GM18868 (cell line): Measurements from ENCODE around the gene FRA10AC1.
A peak's percentile ranks its signal among the peaks of the same experiment; 100 is the strongest.
"Not testable (repeated sequence)": the region's sequence is repeated elsewhere in the genome, so short reads cannot be mapped to it uniquely, and the experiment has no call there.

Source experiments
- ATAC-seq: cut with Tn5 transposase; IDR thresholded peaks from one replicate; pipeline ENCODE4 v1.9.1; 2021; ENCODE audit warnings: mild to moderate bottlenecking, moderate library complexity; ENCODE audit not compliant: unreplicated experiment

FRA10AC1 gene

DNA sequence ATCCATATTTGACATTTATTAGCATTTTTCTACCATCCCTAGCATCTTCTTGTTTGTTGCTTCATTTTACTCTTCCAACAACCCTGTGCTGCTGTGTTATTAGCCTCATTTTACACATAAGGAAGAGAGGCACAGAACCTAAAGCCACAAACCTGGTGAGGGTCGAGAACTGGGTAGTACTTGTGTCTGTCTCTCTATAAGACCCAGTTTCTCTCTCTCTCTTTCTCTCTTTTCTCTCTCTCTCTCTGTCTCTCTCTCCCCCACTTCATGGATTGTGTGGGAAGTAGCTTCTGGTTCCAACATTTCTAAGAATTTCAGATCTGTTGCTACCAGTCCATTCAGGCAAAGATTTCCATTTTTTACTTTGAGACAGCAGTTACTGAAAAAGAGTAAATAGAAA, 1.4 kb upstream of the FRA10AC1 start:
- no peak for ATAC-seq

DNA sequence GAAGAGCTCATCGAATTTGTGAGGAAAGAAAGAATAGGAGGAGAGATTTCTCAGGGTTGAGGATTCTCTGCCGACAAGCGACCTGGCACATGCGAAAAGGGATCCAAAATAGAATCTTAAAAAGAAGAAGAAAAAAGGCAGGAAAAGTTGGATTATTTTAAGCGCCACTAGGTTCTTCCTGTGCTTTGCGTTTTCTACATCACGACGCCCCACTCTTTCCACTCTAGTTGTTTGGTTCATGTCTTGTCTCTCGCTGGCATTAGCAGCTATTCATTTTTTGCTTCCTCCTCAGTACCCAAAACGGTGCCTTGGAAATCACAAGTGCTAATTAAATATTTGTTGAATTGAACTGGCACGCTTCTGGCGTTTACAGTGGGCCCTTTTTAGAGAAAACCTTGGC, 674 bp upstream of the FRA10AC1 start:
- no peak for ATAC-seq

DNA sequence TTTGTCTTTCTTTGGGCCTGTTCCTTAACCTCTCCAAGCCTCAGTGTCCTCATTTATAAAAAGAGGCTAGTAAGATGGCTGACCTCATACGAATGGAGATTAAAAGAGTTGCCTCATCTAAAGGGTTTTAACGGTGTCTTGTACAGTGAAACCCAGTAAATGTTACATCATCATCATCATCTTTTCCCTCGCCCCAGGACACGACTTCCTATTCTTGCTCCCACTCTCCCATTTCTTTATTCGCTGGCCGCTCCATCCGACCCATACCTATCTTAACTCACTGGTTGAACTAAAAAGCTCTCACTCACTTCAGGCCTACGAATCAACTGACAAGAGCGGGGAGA, 554 bp downstream of the FRA10AC1 start:
- peak; percentile 18 for ATAC-seq

DNA sequence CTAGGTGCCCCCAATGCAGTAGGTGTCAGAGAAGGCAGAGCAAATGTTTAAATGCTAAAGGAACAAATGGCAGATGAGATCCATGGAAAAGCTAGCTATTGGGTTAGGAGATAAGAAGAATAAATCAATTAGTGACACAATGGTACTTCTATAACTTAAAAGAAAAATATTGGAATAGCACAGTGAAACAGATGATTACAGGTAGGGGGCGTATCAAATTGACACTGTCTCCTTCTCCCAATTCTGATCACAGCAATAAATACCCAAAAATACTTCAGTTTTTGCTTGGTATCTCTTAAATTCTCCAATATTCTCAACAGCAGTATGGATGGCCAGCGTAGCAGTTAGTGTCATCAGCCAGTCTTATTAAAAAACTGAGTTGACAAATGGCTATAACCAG, 5.2 kb downstream of the FRA10AC1 start:
- no peak for ATAC-seq

DNA sequence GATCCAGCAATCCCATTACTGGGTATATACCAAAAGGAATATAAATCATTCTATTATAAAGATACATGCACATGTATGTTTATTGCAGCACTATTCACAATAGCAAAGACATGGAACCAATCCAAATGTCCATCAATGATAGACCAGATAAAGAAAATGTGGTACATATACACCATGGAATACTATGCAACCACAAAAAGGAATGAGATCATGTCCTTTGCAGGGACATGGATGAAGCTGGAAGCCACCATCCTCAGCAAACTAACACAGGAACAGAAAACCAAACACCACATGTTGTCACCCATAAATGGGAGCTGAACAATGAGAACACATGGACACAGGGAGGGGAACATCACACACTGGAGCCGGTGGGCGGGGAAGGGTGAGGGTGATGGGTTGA, 5.8 kb downstream of the FRA10AC1 start:
- ATAC-seq, result not testable (repeated sequence)

DNA sequence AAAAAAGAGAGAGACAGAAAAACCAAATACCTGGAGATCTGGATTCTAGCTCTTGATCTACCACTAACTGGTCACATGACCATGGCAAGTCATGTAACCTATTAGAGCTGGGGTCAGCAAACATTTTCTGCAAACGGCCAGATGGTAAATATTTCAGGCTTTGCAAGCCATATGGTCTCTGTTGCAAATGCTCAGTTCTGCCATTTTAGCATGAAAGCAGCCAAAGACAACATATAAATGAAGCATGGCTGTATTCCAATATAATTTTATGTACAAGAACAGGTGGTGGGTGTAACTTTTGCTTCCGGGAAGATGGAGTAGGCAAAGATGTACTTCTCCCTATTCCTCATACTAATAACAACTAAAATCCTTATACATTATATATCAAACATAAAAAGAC, 6.7 kb downstream of the FRA10AC1 start:
- no peak for ATAC-seq

DNA sequence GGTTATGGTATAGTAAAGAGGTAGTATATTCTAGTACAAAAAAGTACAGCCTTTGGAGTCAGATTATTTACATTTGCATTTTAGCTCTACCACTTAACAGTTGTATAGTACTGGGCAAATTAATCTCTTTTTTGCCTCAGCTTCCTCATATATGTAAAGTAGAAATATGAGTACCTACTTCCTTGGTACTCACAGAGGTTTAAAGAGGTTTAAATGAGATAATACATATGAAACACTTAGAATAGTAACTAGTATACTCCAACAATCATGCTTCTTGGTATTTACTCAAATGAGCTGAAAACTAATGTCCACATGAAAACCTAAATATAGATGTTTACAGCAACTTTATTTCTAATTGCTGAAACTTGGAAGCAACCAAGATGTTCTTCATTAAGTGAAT, 14.7 kb downstream of the FRA10AC1 start:
- no peak for ATAC-seq

DNA sequence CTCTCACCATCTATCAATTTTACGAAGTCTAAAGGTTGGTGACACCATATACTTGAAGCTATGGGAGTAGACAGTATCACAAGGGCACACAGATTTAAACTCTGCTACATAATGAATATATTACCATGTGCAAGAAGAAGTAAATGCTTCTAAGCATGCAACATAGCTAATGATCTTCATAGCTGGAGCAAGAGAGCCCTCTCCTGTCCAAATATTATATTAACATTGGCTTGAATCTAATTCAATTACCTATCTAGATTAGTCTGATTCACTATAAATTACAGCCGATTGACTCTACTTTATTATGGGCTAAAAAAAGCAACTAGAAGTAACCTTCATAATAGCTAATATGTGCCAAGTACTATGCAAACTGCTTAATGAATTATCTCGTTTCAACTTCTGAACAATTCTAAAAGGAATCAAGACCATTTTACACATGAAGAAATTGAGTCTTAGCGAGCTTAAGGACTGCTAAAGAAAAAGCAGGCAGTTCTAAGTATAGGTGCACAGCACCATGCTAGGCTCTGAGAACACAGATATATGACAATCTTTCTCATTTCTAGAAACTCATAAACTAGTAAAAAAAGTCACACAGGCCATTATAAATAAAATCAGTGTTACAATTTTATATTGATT, 21.9 kb downstream of the FRA10AC1 start:
- no peak for ATAC-seq

DNA sequence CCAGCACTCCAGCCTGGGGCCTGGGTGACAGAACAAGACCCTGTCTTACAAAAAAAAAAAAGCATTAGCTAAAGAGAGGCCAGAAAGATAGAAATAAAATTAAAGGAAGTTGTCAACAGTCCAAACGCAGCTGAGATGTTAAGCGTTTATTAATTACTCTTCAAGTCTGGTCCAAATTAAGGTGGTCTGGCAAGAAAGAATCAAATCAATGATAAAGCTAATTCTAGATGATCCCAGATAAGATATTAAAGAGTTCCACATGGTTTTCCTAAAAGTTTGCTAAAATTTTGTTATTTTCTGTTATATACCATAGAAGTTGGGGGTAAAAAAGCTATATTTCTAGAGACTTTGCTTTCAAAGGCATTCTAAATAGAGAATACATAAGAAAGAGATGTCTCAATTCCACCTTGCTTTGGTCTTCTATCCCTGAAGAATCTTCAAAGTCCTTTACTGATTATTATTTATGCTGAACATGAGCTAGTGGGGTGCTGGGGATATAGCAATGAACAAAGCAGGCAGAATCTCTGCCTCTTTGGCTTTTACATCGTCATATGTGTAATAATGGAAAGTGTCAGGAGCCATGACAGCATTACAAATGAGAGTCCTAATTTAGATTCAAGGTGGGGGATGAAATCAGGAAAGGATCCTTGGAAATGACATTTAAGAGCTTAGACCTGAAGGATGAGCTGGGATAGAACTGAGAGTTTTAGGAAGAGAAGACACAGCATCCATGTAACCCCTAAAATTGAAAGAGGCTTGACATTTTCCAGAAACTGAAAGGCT, 23.4 kb downstream of the FRA10AC1 start:
- no peak for ATAC-seq

DNA sequence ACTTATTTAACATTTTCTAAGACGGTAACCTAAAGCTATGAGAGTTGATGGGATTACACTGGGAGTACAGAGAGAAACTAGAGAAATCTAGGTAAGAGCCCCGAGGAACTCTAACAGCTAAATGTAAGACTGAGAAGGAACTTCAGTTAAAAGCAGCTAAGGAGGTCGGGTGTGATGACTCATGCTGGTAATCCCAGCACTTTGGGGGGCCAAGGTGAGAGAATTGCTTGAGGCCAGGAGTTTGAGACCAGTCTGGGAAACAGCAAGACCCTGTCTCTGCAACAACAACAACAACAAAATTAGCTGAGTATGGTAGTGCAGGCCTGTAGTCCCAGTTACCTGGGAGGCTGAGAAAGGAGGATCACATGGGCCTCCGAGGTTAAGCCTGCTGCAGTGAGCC, 24.0 kb downstream of the FRA10AC1 start:
- no peak for ATAC-seq

DNA sequence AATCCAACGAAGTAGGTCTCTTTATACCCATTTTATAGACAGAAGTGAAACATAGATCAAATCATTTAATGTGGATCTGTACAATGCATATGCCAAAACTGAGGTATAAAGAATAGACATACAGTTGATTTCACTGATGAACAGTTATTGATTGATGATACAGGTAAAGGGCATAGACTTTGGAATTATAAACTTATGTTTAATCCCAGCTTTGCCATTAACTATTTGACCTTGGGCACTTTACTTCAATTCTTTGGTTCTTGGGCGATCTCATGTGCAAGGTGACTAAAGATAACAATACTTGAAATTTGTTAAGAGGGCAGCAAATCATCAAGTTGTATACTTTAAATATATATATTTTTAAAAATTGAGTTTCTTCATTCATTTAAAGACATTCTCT, 28.6 kb downstream of the FRA10AC1 start:
- ATAC-seq, result no peak

DNA sequence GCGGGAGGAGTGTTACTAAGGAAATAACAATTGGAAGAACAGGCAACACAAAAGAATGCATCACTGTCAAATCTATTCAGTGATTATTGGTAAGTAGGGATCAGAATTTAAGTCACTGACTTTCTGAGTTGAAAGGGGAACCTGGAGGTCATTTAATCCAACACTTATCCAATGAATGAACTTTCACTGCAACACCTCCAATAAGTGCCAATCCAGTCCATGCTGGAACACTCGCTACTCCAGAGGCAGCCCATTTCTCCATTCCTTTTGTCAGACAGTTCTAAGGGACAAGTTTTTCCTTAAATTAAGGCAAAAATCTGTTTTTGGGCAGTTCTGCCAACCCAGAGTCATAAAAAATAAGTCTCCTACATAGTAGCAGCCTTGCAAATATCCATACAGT, 29.5 kb downstream of the FRA10AC1 start:
- ATAC-seq, result no peak

DNA sequence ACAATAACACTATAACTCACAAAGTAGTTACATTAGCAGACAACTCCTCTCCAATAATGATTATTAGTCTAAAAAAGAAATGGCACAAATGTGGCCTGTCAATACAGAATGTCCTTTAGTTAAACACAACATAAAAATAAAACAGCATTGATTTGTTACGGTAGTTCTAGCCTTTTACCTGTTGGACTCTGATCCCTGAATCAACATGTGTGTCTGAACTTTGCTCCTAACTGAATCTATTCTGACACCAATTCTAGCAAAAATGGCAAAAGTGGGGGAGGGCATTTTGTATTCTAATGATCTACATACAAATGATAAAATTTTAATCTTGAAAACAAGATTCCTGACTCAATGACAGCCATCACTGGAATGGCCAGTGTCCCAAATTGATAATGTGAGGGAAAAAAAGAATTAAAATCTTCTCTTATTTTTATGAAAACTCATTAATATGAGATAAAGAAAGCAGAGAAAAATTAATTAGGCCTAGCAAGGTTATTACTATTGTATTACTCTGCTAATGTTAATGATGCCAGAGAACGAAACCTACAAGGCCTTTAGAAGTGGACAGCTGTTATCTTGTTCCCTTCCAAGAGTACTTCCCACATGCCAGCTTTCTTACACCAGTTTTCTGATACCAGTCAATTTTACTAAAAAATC, 30.2 kb downstream of the FRA10AC1 start:
- ATAC-seq, result no peak

DNA sequence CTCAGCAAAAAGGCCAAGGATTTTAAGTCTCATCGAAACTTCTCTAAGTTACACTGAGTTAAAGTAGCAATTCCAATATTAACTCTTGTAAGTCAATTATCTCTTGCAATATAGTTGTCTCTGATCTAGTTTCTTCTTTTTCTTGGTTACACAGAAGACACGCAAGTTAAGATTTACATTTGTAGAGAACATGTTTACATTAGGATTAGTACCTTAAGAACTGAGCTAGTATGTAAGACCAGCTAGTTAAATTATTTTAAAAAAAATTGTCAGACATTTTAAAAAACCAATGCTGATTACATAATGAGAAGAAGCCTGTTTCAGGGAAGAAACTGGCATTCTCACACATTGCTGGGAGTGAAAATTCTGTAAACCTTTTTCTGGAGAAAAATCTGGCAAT, 31.4 kb downstream of the FRA10AC1 start:
- ATAC-seq, result no peak

DNA sequence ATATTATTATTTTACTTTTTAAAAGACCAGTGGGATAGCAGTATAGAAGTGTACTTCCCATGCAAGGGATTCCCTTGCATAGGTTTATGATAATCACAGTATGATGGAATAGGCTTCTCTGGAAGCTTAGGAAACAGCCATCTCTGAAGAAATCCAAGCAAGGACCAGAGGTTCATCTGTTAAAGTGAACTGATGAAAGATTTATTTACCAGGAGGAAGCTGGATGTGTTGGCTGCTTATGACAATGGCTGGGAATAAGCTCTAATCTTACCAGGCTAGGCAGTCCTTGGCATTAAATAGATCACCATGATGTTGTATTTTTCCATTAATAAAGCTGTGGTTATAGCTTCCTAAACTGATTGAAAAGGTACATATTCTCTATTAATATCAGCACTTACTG, 32.0 kb downstream of the FRA10AC1 start:
- no peak for ATAC-seq

DNA sequence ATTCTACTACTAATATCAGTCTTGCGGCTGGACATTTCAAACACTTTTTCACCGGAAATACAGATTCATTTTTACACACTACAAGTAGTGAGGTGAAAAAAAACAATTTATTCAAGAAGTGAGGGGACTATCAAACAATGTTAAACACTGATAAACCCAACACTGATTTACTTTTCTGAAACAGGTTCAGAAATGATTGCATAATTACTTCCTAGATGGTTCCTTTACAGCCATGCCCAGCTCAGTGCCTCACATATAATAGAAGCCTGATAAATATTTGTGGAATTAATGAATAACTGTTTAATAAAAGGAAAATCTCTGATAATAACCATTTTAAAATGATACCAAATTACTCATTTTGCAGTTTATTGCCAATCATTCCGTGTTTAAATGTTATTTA, 34.6 kb downstream of the FRA10AC1 start:
- ATAC-seq, result no peak

DNA sequence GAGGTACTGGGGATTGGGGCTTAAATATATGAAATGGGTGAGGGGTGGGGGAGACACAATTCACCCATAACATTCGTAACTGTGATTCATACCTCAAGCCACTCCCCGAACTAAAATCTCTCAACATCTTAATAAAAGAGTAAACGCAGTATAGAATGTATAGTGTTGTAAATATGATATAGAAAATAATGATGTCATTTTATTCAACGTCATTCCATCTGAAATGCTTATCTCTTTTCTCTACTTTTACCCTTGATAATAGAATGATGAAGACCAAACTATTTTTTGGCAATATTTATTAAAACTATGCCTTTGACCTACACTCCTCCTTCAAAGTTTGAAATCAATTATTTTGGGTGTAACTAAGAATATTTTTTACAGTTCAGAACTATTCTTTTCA, 36.4 kb downstream of the FRA10AC1 start:
- ATAC-seq, result no peak

DNA sequence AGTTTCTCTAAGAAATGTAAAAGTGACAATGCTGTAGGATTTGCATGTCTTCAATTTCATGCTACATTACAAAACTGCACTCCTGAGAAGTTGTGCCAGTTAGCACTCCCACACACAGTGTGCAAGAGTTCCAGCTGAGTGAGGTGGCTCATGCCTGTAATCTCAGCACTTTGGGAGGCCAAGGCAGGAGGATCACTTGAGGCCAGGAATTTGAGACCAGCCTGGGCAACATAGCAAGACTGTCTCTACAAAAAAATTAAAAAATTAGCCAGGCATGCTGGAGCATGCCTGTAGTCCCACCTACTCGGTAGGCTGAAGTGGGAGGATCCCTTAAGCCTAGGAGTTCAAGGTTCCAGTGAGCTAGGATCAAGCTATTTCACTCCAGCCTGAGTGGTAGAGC, 44.6 kb downstream of the FRA10AC1 start:
- no peak for ATAC-seq

DNA sequence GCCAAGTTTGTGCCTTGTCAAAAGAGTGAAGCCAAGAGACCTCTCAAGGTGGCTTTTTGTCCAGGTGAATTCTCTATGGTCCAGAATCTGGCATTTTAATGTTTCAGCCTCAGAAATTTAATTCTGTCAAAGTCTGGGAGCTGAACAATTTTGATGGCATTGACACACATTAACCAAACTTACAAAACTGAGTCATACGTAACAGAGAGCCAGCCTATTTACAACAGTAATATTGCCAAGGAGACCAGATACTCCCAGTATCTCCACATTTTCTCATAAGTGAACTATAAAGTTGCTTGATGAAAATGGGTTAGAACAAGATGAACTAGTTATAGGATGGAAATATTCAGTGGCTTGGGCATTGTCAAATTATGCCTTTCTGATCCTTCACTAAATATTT, 46.2 kb downstream of the FRA10AC1 start:
- ATAC-seq, result no peak

DNA sequence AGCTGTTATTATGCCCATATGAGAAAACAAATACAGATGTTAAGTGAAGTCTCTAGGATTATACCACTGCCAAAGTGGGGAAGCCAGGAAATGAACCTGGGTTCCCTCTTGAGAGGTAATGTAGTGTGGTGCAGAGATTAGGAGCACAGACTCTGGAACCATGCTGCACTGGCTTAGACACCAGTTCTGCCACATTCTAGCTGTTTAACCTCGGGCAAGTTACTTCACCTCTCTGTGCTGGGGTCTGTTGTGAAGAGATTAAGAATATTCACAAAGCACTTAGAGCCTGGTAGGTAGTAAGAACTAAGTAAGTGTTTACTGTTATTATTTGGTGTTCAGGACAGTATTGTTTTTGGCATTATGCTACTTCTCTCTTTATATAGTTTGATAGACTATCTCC, 48.2 kb downstream of the FRA10AC1 start:
- ATAC-seq, result no peak

DNA sequence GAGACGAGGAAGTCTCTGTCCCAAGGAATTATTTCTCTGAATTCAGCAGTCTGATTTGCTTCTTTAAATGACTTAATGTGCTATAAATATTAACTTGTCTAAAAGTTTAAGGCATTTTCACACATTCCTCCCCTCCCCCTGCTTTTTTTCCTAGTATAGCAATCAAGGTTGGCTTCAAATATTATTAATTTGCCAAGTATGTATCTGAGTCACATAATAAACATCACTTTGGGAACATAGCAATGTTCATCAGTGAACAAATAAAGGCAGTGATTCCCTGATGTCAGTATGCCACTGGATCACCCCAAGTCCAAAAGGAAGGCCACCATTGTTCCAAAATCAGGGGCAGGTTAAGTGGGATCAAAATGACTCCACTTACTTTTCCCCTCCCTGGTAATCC, 49.5 kb downstream of the FRA10AC1 start:
- ATAC-seq, result no peak

DNA sequence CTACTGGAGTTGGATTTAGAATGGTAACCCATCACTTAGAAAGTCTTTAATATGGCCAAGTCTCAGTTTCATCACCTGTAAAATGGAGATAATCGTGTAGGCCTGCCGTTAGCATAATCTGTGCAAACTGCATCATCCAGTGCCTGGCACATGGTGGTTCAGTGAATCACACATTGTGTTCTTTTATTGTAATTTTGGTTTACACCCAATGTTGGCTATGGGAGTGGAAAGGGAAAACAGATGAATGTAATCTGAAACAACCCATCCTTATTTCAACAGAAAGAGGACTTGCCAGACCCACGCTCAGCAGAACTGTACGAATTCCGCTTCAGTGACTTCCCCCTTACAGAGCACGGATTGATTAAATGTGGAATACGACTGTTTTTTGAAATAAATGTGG, 62.6 kb downstream of the FRA10AC1 start:
- no peak for ATAC-seq
